ENCODE measurements around the gene SNX11. TPM values are rescaled to one million over a fixed set of nuclear protein-coding genes. Genes with fewer than 3 reads are reported as not detected.

The SNX11 gene
- total and polyA plus RNA-seq, 8 donors, result 3.5 to 35.7 (median 14.1) TPM

GRCh38 chr17:48060249-48060648 is 47.3 kb upstream of the SNX11 start:
- 64 to 80% (median 75%) methylated on average over 7 of the region's 7 CpGs for WGBS, 5 donors
- no peak overlapping the region for H3K4me3 ChIP-seq
- intact Hi-C loops (cut with DNase I; ENCODE audit: low total_unique reads), result no loop called here
- H3K9me3 ChIP-seq, result no peaks in the 10 kb centered on the region
- peaks cover 14 to 40% (median 25%) of the 10 kb centered on the region in 4 donors for H3K4me1 ChIP-seq
- peak overlapping the region in 1 of 5 donors; percentile 5 for H3K27ac ChIP-seq
- peaks cover 66 to 100% (median 100%) of the 10 kb centered on the region in 4 donors for H3K36me3 ChIP-seq
- DNase-seq, result no peak
- TF ChIP-seq CTCF (IDR thresholded peaks at IDR 0.05) (no peak), EP300 (IDR thresholded peaks at IDR 0.05) (no peak), POLR2AphosphoS5 (IDR thresholded peaks at IDR 0.05) (no peak), POLR2A (IDR thresholded peaks at IDR 0.05) (no peak)
- no peaks in the 10 kb centered on the region for H3K27me3 ChIP-seq

- H3K27ac ChIP-seq, result no peak overlapping the region
These were observed 45.3 kb upstream of the SNX11 start for GRCh38 chr17:48062273-48062672.

GRCh38 chr17:48064638-48065037 is 42.9 kb upstream of the SNX11 start:
- H3K27me3 ChIP-seq, result no peaks in the 10 kb centered on the region
- 69 to 85% (median 78%) methylated on average over 3 of the region's 3 CpGs for WGBS, 5 donors
- no peak overlapping the region for H3K4me3 ChIP-seq
- no peak for DNase-seq
- H3K27ac ChIP-seq, result peak overlapping the region in 2 of 5 donors; percentile 23 to 56
- peaks cover 37 to 97% (median 91%) of the 10 kb centered on the region in 4 donors for H3K36me3 ChIP-seq
- peaks cover 6 to 39% (median 21%) of the 10 kb centered on the region in 4 donors for H3K4me1 ChIP-seq
- TF ChIP-seq CTCF (IDR thresholded peaks at IDR 0.05) (no peak), POLR2A (IDR thresholded peaks at IDR 0.05) (no peak), EP300 (IDR thresholded peaks at IDR 0.05) (no peak), POLR2AphosphoS5 (IDR thresholded peaks at IDR 0.05) (no peak)
- intact Hi-C loops (cut with DNase I; ENCODE audit: low total_unique reads), result no loop called here
- H3K9me3 ChIP-seq, result no peaks in the 10 kb centered on the region

More at GRCh38 chr17:48062273-48062672, 45.3 kb upstream of the SNX11 start:
- Histone ChIP-seq H3K36me3 (peaks cover 54 to 98% (median 93%) of the 10 kb centered on the region in 4 donors), H3K4me3 (no peak overlapping the region), H3K9me3 (no peaks in the 10 kb centered on the region), H3K4me1 (peaks cover 6 to 42% (median 24%) of the 10 kb centered on the region in 4 donors), H3K27me3 (no peaks in the 10 kb centered on the region)
- WGBS, 5 donors, result 93 to 97% (median 95%) methylated on average over 7 of the region's 7 CpGs
- intact Hi-C loops (cut with DNase I; ENCODE audit: low total_unique reads), result no loop called here
- DNase-seq, result no peak
- TF ChIP-seq EP300 (IDR thresholded peaks at IDR 0.05), result no peak
- no peak for TF ChIP-seq POLR2AphosphoS5 (IDR thresholded peaks at IDR 0.05)
- no peak for TF ChIP-seq POLR2A (IDR thresholded peaks at IDR 0.05)
- TF ChIP-seq CTCF (IDR thresholded peaks at IDR 0.05), result no peak

GRCh38 chr17:48066192-48066591 is 41.4 kb upstream of the SNX11 start:
- Histone ChIP-seq H3K27ac (peak overlapping the region in 3 of 5 donors; percentile 2 to 56 (median 23)), H3K27me3 (no peaks in the 10 kb centered on the region), H3K9me3 (no peaks in the 10 kb centered on the region), H3K4me1 (peaks cover 6 to 29% (median 16%) of the 10 kb centered on the region in 4 donors), H3K4me3 (no peak overlapping the region), H3K36me3 (peaks cover 31 to 97% (median 89%) of the 10 kb centered on the region in 4 donors)
- intact Hi-C loops (cut with DNase I; ENCODE audit: low total_unique reads), result no loop called here
- TF ChIP-seq EP300 (IDR thresholded peaks at IDR 0.05), result no peak
- no peak for TF ChIP-seq POLR2A (IDR thresholded peaks at IDR 0.05)
- TF ChIP-seq CTCF (IDR thresholded peaks at IDR 0.05), result no peak
- TF ChIP-seq POLR2AphosphoS5 (IDR thresholded peaks at IDR 0.05), result no peak
- 27 to 65% (median 42%) methylated on average over 1 of the region's 1 CpG for WGBS, 5 donors
- DNase-seq, result no peak

All from stomach (tissue), 9 donors.